ENCODE data around the gene UBE2L5.

GRCh38 chr13:30446126-30446500 lies 23.8 kb downstream of the UBE2L5 start:
- no peak for TF ChIP-seq SMC3 (IDR thresholded peaks at IDR 0.05; ENCODE audit: low read depth, low read length)
- TF ChIP-seq POLR2A (IDR thresholded peaks at IDR 0.05; ENCODE audit: low read depth, low read length): no peak
- TF ChIP-seq CTCF (conservative IDR thresholded peaks at IDR 0.05; ENCODE audit: low read depth, low read length): no peak
- TF ChIP-seq RAD21 (IDR thresholded peaks at IDR 0.05; ENCODE audit: low read length): no peak
- no peak for TF ChIP-seq RFX5 (IDR thresholded peaks at IDR 0.05; ENCODE audit: low read depth, low read length)
